Endothelial cell of umbilical vein (primary cell): ENCODE data around the gene ADAM17. TPM values are rescaled to one million over a fixed set of nuclear protein-coding genes. Genes with fewer than 3 reads are reported as not detected.

Source experiments
- BruUV-seq: library from RNA; stranded (reverse); fragments of 400-500 nt; replicated peaks from 2 replicates; lab custom pipeline; 2021; lab: Mats Ljungman, UMichigan
- CTCF ChIA-PET: fragments of 300-600, 350-600 bp; sonication (Branson Sonifier 250); formaldehyde crosslinking; loops from one replicate; lab custom pipeline; 2021; ENCODE audit warnings: antibody characterized with exemption, inconsistent platforms; lab: Charles Lee
- POLR2A ChIA-PET: fragments of 300-600, 350-600 bp; sonication (Branson Sonifier 250); formaldehyde crosslinking; loops from one replicate; lab custom pipeline; 2021; ENCODE audit warnings: antibody characterized with exemption, inconsistent platforms; lab: Charles Lee
- DNase-seq: peaks from one replicate; pipeline ENCODE4 v3.0.0-alpha.2; 2011; ENCODE audit warnings: low read depth, low spot score
- FAIRE-seq: peaks from 2 replicates; lab custom pipeline; 2011; peaks lifted over from hg19 to GRCh38; lab: Jason Lieb, UNC
- H2AFZ ChIP-seq: 2 replicates; pipeline ENCODE4 v1.6.0; 2012; ENCODE audit warnings: low read depth, low read length, control low read depth, inconsistent platforms
- H3K27ac ChIP-seq: 2 replicates; pipeline ENCODE4 v1.5.1; 2011; ENCODE audit warnings: low read depth, mild to moderate bottlenecking, control low read depth, low read length, moderate library complexity; ENCODE audit not compliant: insufficient read depth
- H3K27me3 ChIP-seq, 2 experiments: 2 replicates each; pipeline versions ENCODE4 v1.6.0 to v1.6.1; 2011; ENCODE audit warnings: low read length in 2 of 2, mixed read lengths in 1 of 2; ENCODE audit not compliant: control insufficient read depth in 2 of 2, insufficient read depth in 2 of 2
- H3K36me3 ChIP-seq, 2 experiments: 2 replicates in 1 of 2; 3 replicates in 1 of 2; pipeline ENCODE4 v1.5.1; 2011; ENCODE audit warnings: low read length in 2 of 2, mild to moderate bottlenecking in 1 of 2, moderate library complexity in 1 of 2; ENCODE audit not compliant: control insufficient read depth in 2 of 2, insufficient read depth in 2 of 2; ENCODE audit errors: extremely low read depth in 1 of 2
- H3K4me1 ChIP-seq: 3 replicates; pipeline ENCODE4 v1.5.1; 2011; ENCODE audit warnings: mild to moderate bottlenecking, low read length; ENCODE audit not compliant: control insufficient read depth, insufficient read depth; ENCODE audit errors: extremely low read depth
- H3K4me2 ChIP-seq: 2 replicates; pipeline ENCODE4 v1.6.1; 2011; ENCODE audit warnings: low read length, control low read depth, mixed read lengths; ENCODE audit not compliant: insufficient read depth
- H3K4me3 ChIP-seq, 3 experiments: fragments of 200-600 bp in 1 of 3; sonication (generic), shearing (Covaris generic) in 1 of 3; replicated peaks in 1 of 3; 2 replicates each; pipeline ENCODE4 v1.5.1; 2011 to 2016; ENCODE audit warnings: control low read depth in 3 of 3, low read length in 3 of 3, mild to moderate bottlenecking in 2 of 3, inconsistent platforms in 1 of 3, low read depth in 1 of 3, moderate library complexity in 1 of 3; ENCODE audit not compliant: insufficient read depth in 1 of 3
- H3K79me2 ChIP-seq: 2 replicates; pipeline ENCODE4 v1.6.0; 2012; ENCODE audit warnings: low read length, inconsistent platforms; ENCODE audit not compliant: control insufficient read depth, insufficient read depth
- H3K9ac ChIP-seq: replicated peaks from 2 replicates; pipeline ENCODE3; 2011; ENCODE audit warnings: low read length, control low read depth; ENCODE audit not compliant: insufficient read depth; ENCODE audit errors: extremely low read depth
- H3K9me1 ChIP-seq: replicated peaks from 3 replicates; pipeline ENCODE4 v1.6.0; 2011; ENCODE audit warnings: mild to moderate bottlenecking, low read length; ENCODE audit not compliant: control insufficient read depth, insufficient read depth; ENCODE audit errors: extremely low read depth
- H3K9me3 ChIP-seq: replicated peaks from 2 replicates; pipeline ENCODE4 v1.5.1; 2012; ENCODE audit warnings: low read length, inconsistent platforms; ENCODE audit not compliant: control insufficient read depth, insufficient read depth
- H4K20me1 ChIP-seq: replicated peaks from 2 replicates; pipeline ENCODE3; 2011; ENCODE audit warnings: mild to moderate bottlenecking, low read length; ENCODE audit not compliant: control insufficient read depth, insufficient read depth; ENCODE audit errors: extremely low read depth
- CTCF ChIP-seq, 2 donors: IDR thresholded peaks; 1 replicate in 1 of 2; 2 replicates in 1 of 2; pipeline ENCODE4 v1.5.1; 2011; ENCODE audit warnings: low read length in 2 of 2, mild to moderate bottlenecking in 2 of 2, moderate library complexity in 2 of 2, control low read depth in 1 of 2, inconsistent platforms in 1 of 2, low read depth in 1 of 2; ENCODE audit not compliant: insufficient read depth in 1 of 2; ENCODE audit errors: extremely low read depth in 1 of 2
- EZH2 ChIP-seq: IDR thresholded peaks from 2 replicates; pipeline ENCODE4 v1.6.1; 2012; ENCODE audit warnings: borderline replicate concordance, low read depth, mild to moderate bottlenecking, moderate library complexity, low read length, inconsistent platforms; ENCODE audit not compliant: severe bottlenecking
- FOS ChIP-seq: IDR thresholded peaks from 2 replicates; pipeline ENCODE4 v1.6.1; 2011; ENCODE audit warnings: mild to moderate bottlenecking, low read length, moderate library complexity, borderline replicate concordance; ENCODE audit not compliant: insufficient read depth
- GATA2 ChIP-seq: IDR thresholded peaks from 2 replicates; pipeline ENCODE4 v1.7.0; 2011; ENCODE audit warnings: low read depth, mild to moderate bottlenecking, moderate library complexity, mixed read lengths, low read length; ENCODE audit not compliant: insufficient read length, insufficient read depth
- JUN ChIP-seq: IDR thresholded peaks from 2 replicates; pipeline ENCODE4 v1.6.1; 2011; ENCODE audit warnings: borderline replicate concordance, low read depth; ENCODE audit not compliant: insufficient read length, insufficient read depth
- MAX ChIP-seq: IDR thresholded peaks from 2 replicates; pipeline ENCODE4 v1.6.1; 2011; ENCODE audit not compliant: insufficient read depth, insufficient read length
- MYC ChIP-seq: IDR thresholded peaks from one replicate; pipeline ENCODE4 v1.6.1; 2011; ENCODE audit warnings: mild to moderate bottlenecking, low read depth, low read length
- POLR2A ChIP-seq: IDR thresholded peaks from 2 replicates; pipeline ENCODE4 v1.6.1; 2012; ENCODE audit warnings: low read depth, mild to moderate bottlenecking, control low read depth, low read length
- POLR2AphosphoS5 ChIP-seq: IDR thresholded peaks from 2 replicates; pipeline ENCODE4 v1.6.1; 2012; ENCODE audit warnings: low read depth, mild to moderate bottlenecking, control low read depth, low read length, moderate library complexity; ENCODE audit not compliant: insufficient read depth
- dilution Hi-C: fragments of 300-500 bp; cut with MboI; formaldehyde crosslinking; loops from one replicate; pipeline ENCODE4 v1.15.0; 2019; ENCODE audit warnings: low sequenced_read_pairs; ENCODE audit not compliant: extremely low pct_ligation_motif_present
- intact Hi-C: fragments of 100-400 bp; cut with micrococcal nuclease; formaldehyde crosslinking; loops from one replicate; pipeline ENCODE4 v1.10.0; 2022
- polyA plus RNA-seq, 4 experiments: library from polyadenylated mRNA; depleted of rRNA in 3 of 4; stranded (reverse) in 3 of 4; unstranded in 1 of 4; fragments of >200 nt; gene quantifications; 2 replicates each; pipeline versions ENCODE4 v1.2.1 to v1.2.3, GENCODE V29; 2011 to 2012; ENCODE audit warnings: missing spikeins in 1 of 4
- total RNA-seq: library from RNA; stranded (reverse); gene quantifications from 2 replicates; pipeline ENCODE4 v1.2.3, GENCODE V29; 2021

The ADAM17 gene
- total and polyA plus RNA-seq, 2 donors (not counting 3 experiments of a cell fraction or from before 2014, with no cell fraction given) = 10.6 to 57.1 TPM

GRCh38 chr2:9494081-9494480 is 61.5 kb downstream of the ADAM17 start:
- intact Hi-C loops = no loop called here
- no peaks in the 10 kb centered on the region for H4K20me1 ChIP-seq
- dilution Hi-C loops = no loop called here
- no peak overlapping the region for H2AFZ ChIP-seq
- H3K9me3 ChIP-seq = no peaks in the 10 kb centered on the region
- peaks cover 8% of the 10 kb centered on the region for H3K4me1 ChIP-seq
- H3K9ac ChIP-seq = no peak overlapping the region
- POLR2A ChIA-PET = no interaction called here
- no peak overlapping the region for H3K27ac ChIP-seq
- CTCF ChIA-PET = no interaction called here
- DNase-seq (no peak), FAIRE-seq (no peak)
- BruUV-seq = no TSS peak
- no peaks in the 10 kb centered on the region for H3K9me1 ChIP-seq
- H3K4me2 ChIP-seq = no peak overlapping the region
- no peak for TF ChIP-seq GATA2
- TF ChIP-seq EZH2 = no peak
- no peak for TF ChIP-seq JUN
- TF ChIP-seq POLR2A = no peak
- TF ChIP-seq FOS = no peak
- no peak for TF ChIP-seq POLR2AphosphoS5
- peaks cover 35 to 36% of the 10 kb centered on the region in 2 experiments for H3K36me3 ChIP-seq
- no peaks in the 10 kb centered on the region for H3K27me3 ChIP-seq
- no peak overlapping the region for H3K4me3 ChIP-seq
- no peaks in the 10 kb centered on the region for H3K79me2 ChIP-seq

GRCh38 chr2:9493478-9493877 is 62.2 kb downstream of the ADAM17 start:
- H3K4me2 ChIP-seq = no peak overlapping the region
- H3K79me2 ChIP-seq = no peaks in the 10 kb centered on the region
- TF ChIP-seq CTCF (IDR thresholded peaks at IDR 0.05; ENCODE audit: extremely low read depth in 1 of 2, insufficient read depth in 1 of 2, low read depth in 1 of 2, low read length in 2 of 2) (no peak), FOS (no peak), JUN (no peak), GATA2 (no peak), POLR2A (no peak), MYC (no peak), EZH2 (no peak), POLR2AphosphoS5 (no peak), MAX (no peak)
- peaks cover 3% of the 10 kb centered on the region for H3K4me1 ChIP-seq
- H3K27me3 ChIP-seq = no peaks in the 10 kb centered on the region
- no peaks in the 10 kb centered on the region for H3K9me1 ChIP-seq
- H2AFZ ChIP-seq = no peak overlapping the region
- H3K9ac ChIP-seq = no peak overlapping the region
- no peaks in the 10 kb centered on the region for H3K9me3 ChIP-seq
- DNase-seq (no peak), FAIRE-seq (no peak)
- dilution Hi-C loops = no loop called here
- no peak overlapping the region for H3K27ac ChIP-seq
- BruUV-seq = no TSS peak
- H3K36me3 ChIP-seq = peaks cover 36 to 40% of the 10 kb centered on the region in 2 experiments
- H4K20me1 ChIP-seq = no peaks in the 10 kb centered on the region
- H3K4me3 ChIP-seq = no peak overlapping the region
- ChIA-PET CTCF (interaction anchor here (1.0 to 1.1 kb wide), 2 partner anchors 12 to 46 kb away, joined by 3 to 4 read pairs; no protein-coding TSS in a partner anchor), POLR2A (interaction anchor here (0.6 kb wide), 1 partner anchor 235 kb away, joined by 7 read pairs; no protein-coding TSS in a partner anchor)
- intact Hi-C loops = no loop called here
